NCI-H2107 (cell line): ENCODE measurements around the gene PLET1.
A peak's percentile ranks its signal among the peaks of the same experiment; 100 is the strongest.

ENCODE experiments used
- DNase-seq: peaks from one replicate; lab custom pipeline; 2025; lab: John Stamatoyannopoulos, UW

PLET1 gene

GRCh38 chr11:112281726-112282125, 21.1 kb upstream of the PLET1 start:
- DNase-seq: no peak

- DNase-seq: peak; percentile 42
Observed at GRCh38 chr11:112280268-112281126, 19.8 kb upstream of the PLET1 start.

- no peak for DNase-seq
Observed at GRCh38 chr11:112279901-112280267, 19.2 kb upstream of the PLET1 start.

- no peak for DNase-seq
Observed at GRCh38 chr11:112278803-112279202, 18.1 kb upstream of the PLET1 start.

- no peak for DNase-seq
Observed at GRCh38 chr11:112277941-112278340, 17.3 kb upstream of the PLET1 start.

- DNase-seq: no peak
Observed at GRCh38 chr11:112277029-112277428, 16.4 kb upstream of the PLET1 start.

GRCh38 chr11:112274007-112274783, 13.5 kb upstream of the PLET1 start:
- no peak for DNase-seq

- DNase-seq: no peak
Observed at GRCh38 chr11:112273066-112273465, 12.4 kb upstream of the PLET1 start.

- no peak for DNase-seq
Observed at GRCh38 chr11:112271242-112271641, 10.6 kb upstream of the PLET1 start.

- DNase-seq: no peak
Observed at GRCh38 chr11:112270551-112271180, 10.0 kb upstream of the PLET1 start.

GRCh38 chr11:112269139-112269538, 8.5 kb upstream of the PLET1 start:
- no peak for DNase-seq

- DNase-seq: no peak
Observed at GRCh38 chr11:112268406-112268805, 7.7 kb upstream of the PLET1 start.

GRCh38 chr11:112267188-112267591, 6.5 kb upstream of the PLET1 start:
- DNase-seq: no peak

- no peak for DNase-seq
Observed at GRCh38 chr11:112266410-112266778, 5.7 kb upstream of the PLET1 start.

- DNase-seq: no peak
Observed at GRCh38 chr11:112265659-112266409, 5.2 kb upstream of the PLET1 start.

- DNase-seq: no peak
Observed at GRCh38 chr11:112255067-112255720, 5.5 kb downstream of the PLET1 start.

GRCh38 chr11:112253605-112254242, 6.9 kb downstream of the PLET1 start:
- DNase-seq: no peak

GRCh38 chr11:112249871-112250610, 10.6 kb downstream of the PLET1 start:
- no peak for DNase-seq

- DNase-seq: no peak
Observed at GRCh38 chr11:112248201-112248600, 12.5 kb downstream of the PLET1 start.

- no peak for DNase-seq
Observed at GRCh38 chr11:112247201-112247600, 13.5 kb downstream of the PLET1 start.
